T-cell (primary cell): Measurements from ENCODE around the gene SLC17A5. TPM values are rescaled to one million over a fixed set of nuclear protein-coding genes. Genes with fewer than 3 reads are reported as not detected.
A peak's percentile ranks its signal among the peaks of the same experiment; 100 is the strongest.

Experiments
- ATAC-seq, 4 experiments: fragments of 200-7000 bp in 3 of 4; fragments of 150-1000 bp in 1 of 4; cut with Tn5 transposase; replicated peaks in 1 of 4; 1 replicate in 3 of 4; 2 replicates in 1 of 4; pipeline ENCODE4 v1.10.0; 2021; ENCODE audit warnings: moderate library complexity in 3 of 4, mild to moderate bottlenecking in 2 of 4, moderate number of reproducible peaks in 1 of 4
- CTCF ChIA-PET, 2 donors: fragments of 300-600 bp; sonication (Branson Sonifier 250); formaldehyde crosslinking; loops; one replicate each; lab custom pipeline; 2022; ENCODE audit warnings: antibody characterized with exemption in 2 of 2; lab: Charles Lee
- POLR2A ChIA-PET, 2 donors: fragments of 300-600 bp; sonication (Branson Sonifier 250); formaldehyde crosslinking; loops; one replicate each; lab custom pipeline; 2022; ENCODE audit warnings: antibody characterized with exemption in 2 of 2; lab: Charles Lee
- DNase-seq, 35 experiments: peaks; one replicate each; pipeline versions ENCODE4 v3.0.0 to v3.0.0-alpha.2; 2013 to 2023
- H3K27ac ChIP-seq: one replicate; pipeline ENCODE4 v1.5.1; 2013; ENCODE audit warnings: low read length
- H3K27me3 ChIP-seq, 2 experiments: replicated peaks in 1 of 2; 1 replicate in 1 of 2; 2 replicates in 1 of 2; pipeline versions ENCODE4 v1.6.1 to v1.7.0; 2013; ENCODE audit warnings: low read length in 1 of 2, mixed read lengths in 1 of 2; ENCODE audit not compliant: control insufficient read depth in 2 of 2, insufficient read depth in 2 of 2; ENCODE audit errors: extremely low read depth in 1 of 2
- H3K36me3 ChIP-seq, 2 donors: 1 replicate in 1 of 2; 2 replicates in 1 of 2; pipeline versions ENCODE4 v1.6.1 to v1.7.0; 2013; ENCODE audit warnings: low read length in 1 of 2; ENCODE audit not compliant: control insufficient read depth in 2 of 2, insufficient read depth in 1 of 2; ENCODE audit errors: extremely low read depth in 1 of 2
- H3K4me1 ChIP-seq, 2 experiments: 1 replicate in 1 of 2; 2 replicates in 1 of 2; pipeline versions ENCODE4 v1.6.1 to v1.7.0; 2013; ENCODE audit warnings: low read length in 2 of 2, mixed read lengths in 1 of 2; ENCODE audit not compliant: insufficient read depth in 2 of 2, control insufficient read depth in 1 of 2; ENCODE audit errors: extremely low read depth in 1 of 2
- H3K4me3 ChIP-seq, 2 donors: 1 replicate in 1 of 2; 2 replicates in 1 of 2; pipeline versions ENCODE4 v1.5.1 to v1.7.0; 2013; ENCODE audit warnings: mild to moderate bottlenecking in 2 of 2, low read length in 1 of 2, moderate library complexity in 1 of 2; ENCODE audit not compliant: control insufficient read depth in 1 of 2; ENCODE audit errors: extremely low read depth in 1 of 2
- H3K9me3 ChIP-seq: 2 replicates; pipeline ENCODE4 v1.7.0; 2013
- H3K27ac Mint-ChIP-seq, 2 donors: one replicate each; pipeline ENCODE4 v1.8.0; 2020 to 2021; ENCODE audit warnings: mild to moderate bottlenecking in 2 of 2, mixed read lengths in 2 of 2
- H3K27me3 Mint-ChIP-seq, 2 donors: one replicate each; pipeline ENCODE4 v1.8.0; 2021 to 2022; ENCODE audit warnings: mixed read lengths in 2 of 2
- H3K36me3 Mint-ChIP-seq: one replicate; pipeline ENCODE4 v1.8.0; 2021; ENCODE audit warnings: mixed read lengths
- H3K4me1 Mint-ChIP-seq, 3 donors: one replicate each; pipeline ENCODE4 v1.8.0; 2020 to 2022; ENCODE audit warnings: mixed read lengths in 3 of 3, mild to moderate bottlenecking in 1 of 3
- H3K4me3 Mint-ChIP-seq, 3 donors: one replicate each; pipeline ENCODE4 v1.8.0; 2020 to 2022; ENCODE audit warnings: mild to moderate bottlenecking in 3 of 3, mixed read lengths in 3 of 3, moderate library complexity in 3 of 3
- H3K9me3 Mint-ChIP-seq, 3 donors: one replicate each; pipeline ENCODE4 v1.8.0; 2020 to 2022; ENCODE audit warnings: mixed read lengths in 3 of 3
- WGBS: methylation state at CpG from one replicate; pipeline ENCODE4 v1.1.5; 2013; ENCODE audit warnings: missing lambda C conversion rate; ENCODE audit not compliant: insufficient coverage; 5-methylcytosine and 5-hydroxymethylcytosine counted together
- total RNA-seq, 35 experiments: library from RNA in 6 of 35; stranded (reverse) in 6 of 35; fragments of 120-200 nt in 1 of 35; gene quantifications; one replicate each; pipeline versions ENCODE4 v1.2.1 to v1.2.4 and lab custom pipeline; 2013 to 2026

SLC17A5 gene
- total RNA-seq, 5 donors from 2014 or later (not counting 1 experiment from before 2014, with no cell fraction given): 6.4 to 15.0 (median 9.4) TPM

DNA sequence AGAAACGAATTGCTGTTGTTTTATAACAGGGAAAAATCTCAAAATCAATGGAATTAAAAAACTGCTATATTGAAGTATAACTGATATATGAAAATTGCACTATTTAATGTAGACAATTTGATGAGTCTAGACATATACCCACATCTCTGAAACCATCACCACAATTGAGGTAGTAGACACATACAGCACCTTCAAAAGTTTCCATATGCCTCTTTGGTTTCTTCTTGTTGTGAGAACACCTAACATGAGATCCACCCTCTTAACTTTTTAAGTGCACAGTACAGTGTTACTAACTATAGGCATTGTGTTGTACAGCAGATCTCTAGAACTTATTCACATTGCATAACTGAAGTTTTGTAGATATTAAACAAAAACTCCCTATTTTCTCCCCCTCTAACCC, 14.0 kb upstream of the SLC17A5 start:
- H3K4me1 ChIP-seq: no peaks in the 10 kb centered on the region
- ChIA-PET CTCF (no interaction called here), POLR2A (no interaction called here)
- peaks cover 0 to 7% of the 10 kb centered on the region in 2 experiments for H3K27me3 ChIP-seq
- Mint-ChIP-seq H3K9me3 (no peaks in the 10 kb centered on the region), H3K4me3 (no peak overlapping the region), H3K4me1 (no peaks in the 10 kb centered on the region), H3K27ac (no peak overlapping the region), H3K27me3 (peaks cover 31 to 40% of the 10 kb centered on the region in 2 donors), H3K36me3 (no peaks in the 10 kb centered on the region)
- ATAC-seq (no peak), DNase-seq (no peak)
- H3K4me3 ChIP-seq: no peak overlapping the region
- H3K9me3 ChIP-seq: no peaks in the 10 kb centered on the region
- no CpG with 5 or more reads among the region's 1 CpG for WGBS
- H3K27ac ChIP-seq: no peak overlapping the region
- H3K36me3 ChIP-seq: no peaks in the 10 kb centered on the region

DNA sequence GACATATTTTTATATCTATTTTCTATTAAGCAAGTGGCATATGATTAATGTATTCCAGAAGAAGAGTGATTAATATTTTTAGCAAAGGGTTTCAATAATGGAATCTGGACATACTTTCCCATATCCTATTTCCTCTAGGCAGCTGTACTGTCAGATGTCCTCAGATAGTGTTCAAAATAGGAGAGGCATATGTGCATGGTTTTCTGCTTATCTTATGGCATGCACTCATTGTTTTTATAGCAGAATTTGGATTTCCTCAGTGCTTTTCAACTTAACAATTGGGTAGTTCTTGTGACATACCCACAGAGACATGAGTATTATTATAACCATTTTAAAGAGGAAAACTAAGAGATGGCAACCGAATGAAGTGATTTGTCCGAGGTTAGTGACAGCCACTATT, 12.6 kb upstream of the SLC17A5 start:
- Mint-ChIP-seq H3K4me1 (no peaks in the 10 kb centered on the region), H3K27me3 (peaks cover 28 to 33% of the 10 kb centered on the region in 2 donors), H3K36me3 (no peaks in the 10 kb centered on the region), H3K4me3 (no peak overlapping the region), H3K27ac (no peak overlapping the region), H3K9me3 (no peaks in the 10 kb centered on the region)
- ChIA-PET POLR2A (no interaction called here), CTCF (interaction anchor here (0.6 to 1.1 kb wide), 3 partner anchors 10 to 170 kb away, joined by 3 to 6 read pairs (median 3); no protein-coding TSS in a partner anchor)
- no CpG with 5 or more reads among the region's 2 CpGs for WGBS
- ATAC-seq (no peak), DNase-seq (no peak)
- Histone ChIP-seq H3K9me3 (no peaks in the 10 kb centered on the region), H3K36me3 (no peaks in the 10 kb centered on the region), H3K27me3 (peaks cover 0 to 4% of the 10 kb centered on the region in 2 experiments), H3K27ac (no peak overlapping the region), H3K4me3 (no peak overlapping the region), H3K4me1 (no peaks in the 10 kb centered on the region)

DNA sequence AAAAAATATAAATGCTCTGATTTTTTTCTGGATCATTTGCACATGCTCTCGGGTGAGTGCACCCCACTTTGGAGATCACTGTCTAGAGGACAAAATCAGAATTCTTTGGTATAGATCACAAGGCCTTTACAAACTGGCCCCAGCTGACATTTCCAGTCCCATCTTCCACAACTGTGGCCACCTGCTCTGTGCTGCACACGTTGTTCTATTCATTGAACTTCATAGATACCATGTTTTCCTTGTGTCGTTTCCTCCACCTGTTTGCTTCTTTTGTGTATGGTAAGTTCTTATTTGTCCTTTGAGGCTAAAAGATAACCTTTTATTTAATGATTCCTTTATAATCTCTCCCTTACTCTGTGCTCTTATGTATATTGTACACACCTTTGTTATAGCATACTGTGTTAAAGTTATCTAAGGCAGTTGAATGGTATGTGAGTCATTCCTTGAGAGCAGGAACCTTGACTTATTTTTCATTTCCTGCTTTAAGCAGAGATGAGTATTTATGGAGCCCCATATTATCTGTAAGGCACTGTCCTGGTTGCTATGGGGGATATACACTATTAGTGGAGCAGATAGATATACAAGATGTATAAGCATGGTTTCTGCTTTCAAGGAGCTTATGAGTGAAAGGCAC, 12.0 kb upstream of the SLC17A5 start:
- DNase-seq (no peak), ATAC-seq (no peak)
- H3K4me1 Mint-ChIP-seq: no peaks in the 10 kb centered on the region
- no peaks in the 10 kb centered on the region for H3K27me3 ChIP-seq
- no peaks in the 10 kb centered on the region for H3K9me3 ChIP-seq
- POLR2A ChIA-PET: no interaction called here
- H3K4me3 Mint-ChIP-seq: no peak overlapping the region
- CTCF ChIA-PET: interaction anchor here in 1 of 2 donors (1.0 kb wide), 1 partner anchor 11 kb away, joined by 6 read pairs; no protein-coding TSS in a partner anchor
- no peak overlapping the region for H3K4me3 ChIP-seq
- no peak overlapping the region for H3K27ac Mint-ChIP-seq
- no CpG with 5 or more reads among the region's 3 CpGs for WGBS
- no peaks in the 10 kb centered on the region for H3K4me1 ChIP-seq
- H3K27me3 Mint-ChIP-seq: peaks cover 24 to 27% of the 10 kb centered on the region in 2 donors
- no peaks in the 10 kb centered on the region for H3K36me3 Mint-ChIP-seq
- H3K36me3 ChIP-seq: no peaks in the 10 kb centered on the region
- no peaks in the 10 kb centered on the region for H3K9me3 Mint-ChIP-seq
- H3K27ac ChIP-seq: no peak overlapping the region

DNA sequence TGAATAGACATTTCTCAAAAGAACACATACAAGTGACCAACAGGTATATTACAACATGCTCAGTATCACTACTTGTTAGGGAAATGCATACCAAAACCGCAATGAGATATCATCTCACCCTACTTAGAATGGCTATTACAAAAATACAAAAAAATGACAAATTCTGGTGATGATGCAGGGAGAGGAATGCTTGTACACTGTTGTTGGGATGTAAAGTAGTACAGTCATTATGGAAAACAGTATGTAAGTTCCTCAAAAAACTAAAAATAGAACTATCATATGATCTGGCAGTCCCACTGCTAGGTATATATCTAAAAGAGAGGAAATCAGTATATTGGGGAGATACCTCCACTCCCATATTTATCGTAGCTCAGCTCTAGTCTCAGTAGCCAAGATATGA, 10.9 kb upstream of the SLC17A5 start:
- Histone ChIP-seq H3K27me3 (no peaks in the 10 kb centered on the region), H3K4me3 (no peak overlapping the region), H3K36me3 (no peaks in the 10 kb centered on the region), H3K9me3 (no peaks in the 10 kb centered on the region), H3K27ac (no peak overlapping the region), H3K4me1 (no peaks in the 10 kb centered on the region)
- Mint-ChIP-seq H3K4me1 (no peaks in the 10 kb centered on the region), H3K36me3 (no peaks in the 10 kb centered on the region), H3K4me3 (no peak overlapping the region), H3K27me3 (peaks cover 14 to 19% of the 10 kb centered on the region in 2 donors), H3K9me3 (no peaks in the 10 kb centered on the region), H3K27ac (no peak overlapping the region)
- WGBS: no CpG with 5 or more reads among the region's 2 CpGs
- DNase-seq: no peak
- ATAC-seq: no peak
- ChIA-PET POLR2A (no interaction called here), CTCF (no interaction called here)

DNA sequence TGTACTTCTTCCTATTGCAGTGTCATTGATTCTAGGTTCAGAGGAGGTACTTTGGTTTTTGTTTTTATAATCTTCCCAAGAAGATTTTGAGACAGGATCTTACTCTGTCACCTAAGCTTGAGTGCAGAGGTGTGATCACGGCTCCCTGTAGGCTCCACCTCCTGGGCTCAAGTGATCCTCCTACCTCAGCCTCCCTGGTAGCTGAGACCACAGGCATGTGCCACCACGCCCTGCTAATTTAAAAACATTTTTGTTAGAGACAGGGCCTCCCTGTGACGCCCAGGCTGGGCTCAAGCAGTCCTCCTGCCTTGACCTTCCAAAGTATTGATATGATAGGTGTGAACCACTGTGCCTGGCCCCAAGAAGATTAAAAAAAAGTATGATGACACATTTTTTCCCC, 3.4 kb upstream of the SLC17A5 start:
- Histone ChIP-seq H3K9me3 (no peaks in the 10 kb centered on the region), H3K27me3 (no peaks in the 10 kb centered on the region), H3K4me1 (peaks cover 1 to 17% of the 10 kb centered on the region in 2 experiments), H3K4me3 (no peak overlapping the region), H3K27ac (no peak overlapping the region), H3K36me3 (no peaks in the 10 kb centered on the region)
- no peak for ATAC-seq
- Mint-ChIP-seq H3K27me3 (no peaks in the 10 kb centered on the region), H3K36me3 (no peaks in the 10 kb centered on the region), H3K4me1 (peaks cover 22 to 29% (median 26%) of the 10 kb centered on the region in 3 donors), H3K9me3 (no peaks in the 10 kb centered on the region), H3K27ac (peak overlapping the region; percentile 44 to 67), H3K4me3 (no peak overlapping the region)
- POLR2A ChIA-PET: no interaction called here
- DNase-seq: peak in 13 of 35 experiments; percentile 1 to 38 (median 12)
- WGBS: no CpG with 5 or more reads among the region's 3 CpGs
- CTCF ChIA-PET: interaction anchor here in 1 of 2 donors (0.6 kb wide), 1 partner anchor 1552 kb away, joined by 3 read pairs; no protein-coding TSS in a partner anchor

DNA sequence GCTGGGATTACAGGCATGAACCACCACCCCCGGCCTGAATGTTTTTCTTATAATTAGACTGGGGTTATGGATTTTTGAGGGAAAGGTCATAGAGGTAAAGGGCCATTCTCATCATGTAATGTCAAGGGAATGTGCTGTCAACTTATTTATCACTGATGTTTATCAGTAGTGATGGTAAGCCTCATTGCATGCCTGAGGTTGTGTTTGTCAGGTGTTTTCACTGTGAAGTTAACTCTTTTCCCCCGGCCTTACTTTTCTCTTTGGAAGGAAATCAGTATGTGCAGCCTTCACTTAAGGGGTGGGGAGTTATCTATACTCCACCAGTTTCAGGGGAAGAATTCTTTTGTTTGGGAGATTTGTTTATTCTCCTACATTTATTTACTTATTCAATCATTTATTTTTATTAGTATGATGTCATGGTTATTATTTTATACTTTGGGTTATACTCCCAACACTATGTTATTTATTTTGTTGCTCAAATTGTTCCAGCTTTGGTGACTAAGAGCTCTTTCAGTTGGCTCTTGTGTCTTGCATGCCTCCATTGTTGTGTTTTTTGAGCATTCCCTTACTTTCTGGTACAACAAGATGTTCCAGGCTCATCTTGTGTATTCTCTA, 2.8 kb upstream of the SLC17A5 start:
- Mint-ChIP-seq H3K27me3 (no peaks in the 10 kb centered on the region), H3K4me1 (peaks cover 28 to 32% (median 30%) of the 10 kb centered on the region in 3 donors), H3K36me3 (no peaks in the 10 kb centered on the region), H3K9me3 (no peaks in the 10 kb centered on the region), H3K27ac (peak overlapping the region; percentile 44 to 67), H3K4me3 (no peak overlapping the region)
- no peaks in the 10 kb centered on the region for H3K27me3 ChIP-seq
- ChIA-PET CTCF (no interaction called here), POLR2A (no interaction called here)
- no peaks in the 10 kb centered on the region for H3K36me3 ChIP-seq
- H3K9me3 ChIP-seq: no peaks in the 10 kb centered on the region
- no CpG with 5 or more reads among the region's 2 CpGs for WGBS
- no peak overlapping the region for H3K4me3 ChIP-seq
- H3K27ac ChIP-seq: no peak overlapping the region
- H3K4me1 ChIP-seq: peaks cover 6 to 17% of the 10 kb centered on the region in 2 experiments
- no peak for DNase-seq
- no peak for ATAC-seq
